ENCODE measurements around the gene OR4D9.
"Not testable (repeated sequence)": the region's sequence is repeated elsewhere in the genome, so short reads cannot be mapped to it uniquely, and the experiment has no call there.

Gene OR4D9

GRCh38 chr11:59510941-59511589 lies at the start of gene OR4D9:
OR4D9 (plus strand) TSS chr11:59511539; CDS start chr11:59514913, 3,374 bp downstream.
- DNase-seq, result no peak

GRCh38 chr11:59463190-59463641 lies 48.1 kb upstream of the OR4D9 start:
- no peak for DNase-seq

GRCh38 chr11:59473015-59473414 lies 38.3 kb upstream of the OR4D9 start, which contains the start of gene OR4D10:
OR4D10 (plus strand) TSS chr11:59473315; CDS start chr11:59477430, 4,115 bp downstream.
- DNase-seq, result no peak

- no peak for DNase-seq
Measured at GRCh38 chr11:59475176-59475575, 36.2 kb upstream of the OR4D9 start.

GRCh38 chr11:59479906-59480305 lies 31.4 kb upstream of the OR4D9 start:
- DNase-seq, result no peak

- no peak for DNase-seq
Measured at GRCh38 chr11:59480359-59480758, 31.0 kb upstream of the OR4D9 start.

- no peak for DNase-seq
Measured at GRCh38 chr11:59501931-59502330, 9.4 kb upstream of the OR4D9 start.

- no peak for DNase-seq
Measured at GRCh38 chr11:59503276-59503675, 8.1 kb upstream of the OR4D9 start, which contains the start of gene OR4D11. OR4D11 (plus strand) TSS chr11:59503576; CDS start chr11:59503576, 0 bp downstream.

GRCh38 chr11:59511675-59512074 lies 336 bp downstream of the OR4D9 start:
- DNase-seq, result no peak

- DNase-seq, result not testable (repeated sequence)
Measured at GRCh38 chr11:59520139-59520538, 8.8 kb downstream of the OR4D9 start.

GRCh38 chr11:59520741-59521140 lies 9.4 kb downstream of the OR4D9 start:
- DNase-seq, result no peak

- no peak for DNase-seq
Measured at GRCh38 chr11:59523541-59523940, 12.2 kb downstream of the OR4D9 start.

- DNase-seq, result no peak
Measured at GRCh38 chr11:59528711-59529110, 17.4 kb downstream of the OR4D9 start.

- no peak for DNase-seq
Measured at GRCh38 chr11:59532620-59533019, 21.3 kb downstream of the OR4D9 start.

GRCh38 chr11:59534676-59535075 lies 23.3 kb downstream of the OR4D9 start:
- DNase-seq, result no peak

GRCh38 chr11:59542142-59542810 lies 30.9 kb downstream of the OR4D9 start:
- DNase-seq, result no peak

GRCh38 chr11:59543713-59544112 lies 32.4 kb downstream of the OR4D9 start:
- not testable (repeated sequence) for DNase-seq

GRCh38 chr11:59544869-59545178 lies 33.5 kb downstream of the OR4D9 start:
- DNase-seq, result no peak

GRCh38 chr11:59545179-59546020 lies 34.1 kb downstream of the OR4D9 start:
- no peak for DNase-seq

GRCh38 chr11:59547605-59548308 lies 36.4 kb downstream of the OR4D9 start:
- DNase-seq, result not testable (repeated sequence)

- no peak for DNase-seq
Measured at GRCh38 chr11:59548309-59548656, 36.9 kb downstream of the OR4D9 start.

GRCh38 chr11:59550368-59550841 lies 39.1 kb downstream of the OR4D9 start:
- DNase-seq, result no peak
